IMR-90 (cell line): Measurements from ENCODE around the gene TMUB1. TPM values are rescaled to one million over a fixed set of nuclear protein-coding genes. Genes with fewer than 3 reads are reported as not detected.

Source experiments
- ATAC-seq: fragments of 200-7000 bp; cut with Tn5 transposase; 2 replicates; pipeline ENCODE4 v1.9.1; 2020; ENCODE audit warnings: low read depth, mild to moderate bottlenecking, moderate library complexity
- BruUV-seq: library from RNA; stranded (reverse); fragments of 400-500 nt; replicated peaks from 2 replicates; lab custom pipeline; 2021; lab: Mats Ljungman, UMichigan
- CTCF ChIA-PET: fragments of 300-600 bp; formaldehyde crosslinking; extraction: SDS; loops from one replicate; lab custom pipeline; 2021; ENCODE audit warnings: antibody characterized with exemption; lab: Yijun Ruan, JAX
- POLR2A ChIA-PET: fragments of 300-600 bp; sonication (Branson Sonifier 250); formaldehyde crosslinking; loops from one replicate; lab custom pipeline; 2022; ENCODE audit warnings: antibody characterized with exemption; ENCODE audit not compliant: unreplicated experiment; lab: Charles Lee
- DNase-seq: peaks from one replicate; pipeline ENCODE4 v3.0.0; 2013
- H2AFZ ChIP-seq: replicated peaks from 2 replicates; pipeline ENCODE3; 2013; ENCODE audit warnings: low read length, mild to moderate bottlenecking; ENCODE audit not compliant: poor library complexity
- H2AK5ac ChIP-seq: 2 replicates; pipeline ENCODE4 v1.6.1; 2013; ENCODE audit warnings: low read depth, low read length, inconsistent platforms
- H2AK9ac ChIP-seq: replicated peaks from 2 replicates; pipeline ENCODE3; 2013; ENCODE audit warnings: mild to moderate bottlenecking, low read depth, low read length, moderate library complexity; ENCODE audit not compliant: poor library complexity
- H2BK120ac ChIP-seq: 2 replicates; pipeline ENCODE4 v1.6.1; 2013; ENCODE audit warnings: low read depth, low read length, inconsistent platforms
- H2BK15ac ChIP-seq: 3 replicates; pipeline ENCODE4 v1.6.1; 2013; ENCODE audit warnings: low read depth, low read length, inconsistent platforms
- H2BK20ac ChIP-seq: 2 replicates; pipeline ENCODE4 v1.6.1; 2013; ENCODE audit warnings: low read depth, mild to moderate bottlenecking, inconsistent platforms, low read length, moderate library complexity
- H2BK5ac ChIP-seq: 2 replicates; pipeline ENCODE4 v1.6.1; 2013; ENCODE audit warnings: mild to moderate bottlenecking, low read depth, low read length, inconsistent platforms; ENCODE audit not compliant: poor library complexity, severe bottlenecking
- H3K14ac ChIP-seq: replicated peaks from 2 replicates; pipeline ENCODE4 v1.6.1; 2013; ENCODE audit warnings: low read depth, low read length, inconsistent platforms
- H3K18ac ChIP-seq: 2 replicates; pipeline ENCODE4 v1.6.1; 2013; ENCODE audit warnings: low read depth, low read length, control low read depth
- H3K23ac ChIP-seq: 2 replicates; pipeline ENCODE4 v1.6.1; 2013; ENCODE audit warnings: low read depth, low read length, inconsistent platforms
- H3K27ac ChIP-seq: 2 replicates; pipeline ENCODE4 v1.5.1; 2013; ENCODE audit warnings: mild to moderate bottlenecking, control low read depth, low read length; ENCODE audit not compliant: insufficient read depth
- H3K27me3 ChIP-seq: 2 replicates; pipeline ENCODE4 v1.6.1; 2013; ENCODE audit warnings: low read length; ENCODE audit not compliant: control insufficient read depth, insufficient read depth
- H3K36me3 ChIP-seq: 2 replicates; pipeline ENCODE4 v1.6.1; 2013; ENCODE audit warnings: low read length, mixed read lengths; ENCODE audit not compliant: control insufficient read depth, insufficient read depth
- H3K4ac ChIP-seq: 2 replicates; pipeline ENCODE4 v1.6.1; 2013; ENCODE audit warnings: low read depth, low read length, inconsistent platforms
- H3K4me1 ChIP-seq: 2 replicates; pipeline ENCODE4 v1.6.1; 2013; ENCODE audit warnings: low read length, mixed read lengths; ENCODE audit not compliant: control insufficient read depth, insufficient read depth
- H3K4me2 ChIP-seq: 2 replicates; pipeline ENCODE4 v1.6.1; 2013; ENCODE audit warnings: low read depth, mild to moderate bottlenecking, control low read depth, low read length, moderate library complexity
- H3K4me3 ChIP-seq: 2 replicates; pipeline ENCODE4 v1.5.1; 2013; ENCODE audit warnings: low read depth, mild to moderate bottlenecking, control low read depth, low read length, moderate library complexity; ENCODE audit not compliant: insufficient read depth
- H3K56ac ChIP-seq: 2 replicates; pipeline ENCODE4 v1.6.1; 2013; ENCODE audit warnings: low read length, inconsistent platforms; ENCODE audit not compliant: insufficient read depth; ENCODE audit errors: extremely low read depth
- H3K79me1 ChIP-seq, 2 experiments: 2 replicates each; pipeline ENCODE4 v1.6.1; 2013; ENCODE audit warnings: low read length in 2 of 2, inconsistent platforms in 1 of 2, low read depth in 1 of 2
- H3K9ac ChIP-seq: 2 replicates; pipeline ENCODE4 v1.6.1; 2013; ENCODE audit warnings: low read depth, low read length, control low read depth
- H3K9me1 ChIP-seq: 2 replicates; pipeline ENCODE4 v1.6.1; 2013; ENCODE audit warnings: low read length, inconsistent platforms; ENCODE audit not compliant: insufficient read depth
- H3K9me3 ChIP-seq: 2 replicates; pipeline ENCODE4 v1.6.1; 2013; ENCODE audit warnings: low read length; ENCODE audit not compliant: control insufficient read depth, insufficient read depth
- H4K20me1 ChIP-seq: 2 replicates; pipeline ENCODE4 v1.6.1; 2013; ENCODE audit warnings: low read length, inconsistent platforms; ENCODE audit not compliant: insufficient read depth
- H4K5ac ChIP-seq: 2 replicates; pipeline ENCODE4 v1.6.1; 2013; ENCODE audit warnings: mild to moderate bottlenecking, low read depth, low read length, control low read depth
- H4K8ac ChIP-seq, 2 experiments: 2 replicates each; pipeline ENCODE4 v1.6.1; 2013; ENCODE audit warnings: low read depth in 2 of 2, low read length in 2 of 2, control low read depth in 1 of 2, inconsistent platforms in 1 of 2
- H4K91ac ChIP-seq: 2 replicates; pipeline ENCODE4 v1.6.1; 2013; ENCODE audit warnings: low read depth, low read length, inconsistent platforms; ENCODE audit not compliant: insufficient read depth
- POLR2A ChIP-seq: IDR thresholded peaks from 2 replicates; pipeline ENCODE4 v1.6.1; 2012; ENCODE audit warnings: mild to moderate bottlenecking, low read depth, low read length
- RFX5 ChIP-seq: IDR thresholded peaks from 2 replicates; pipeline ENCODE4 v1.8.0; 2012; ENCODE audit warnings: low read depth, mild to moderate bottlenecking, low read length, moderate library complexity
- SMC3 ChIP-seq: fragments of 150-350 bp; IDR thresholded peaks from 2 replicates; pipeline ENCODE4 v1.6.1; 2016; ENCODE audit warnings: low read depth, mild to moderate bottlenecking, antibody characterized with exemption, low read length, moderate library complexity
- WGBS, 2 experiments: methylation state at CpG; one replicate each; pipeline versions ENCODE4 v1.1.5 to v1.1.7; 2013; ENCODE audit warnings: missing lambda C conversion rate in 2 of 2; ENCODE audit not compliant: insufficient read length in 1 of 2; ENCODE audit errors: extremely low coverage in 2 of 2; 5-methylcytosine and 5-hydroxymethylcytosine counted together
- dilution Hi-C: fragments of 300-500 bp; cut with HindIII; formaldehyde crosslinking; loops from one replicate; pipeline ENCODE4 v1.14.3; 2018; ENCODE audit warnings: low sequenced_read_pairs; ENCODE audit not compliant: unreplicated experiment
- in situ Hi-C: fragments of 300-500 bp; cut with MboI; formaldehyde crosslinking; loops from 3 replicates; pipeline ENCODE4 v1.14.3; 2019; ENCODE audit warnings: low sequenced_read_pairs, inconsistent platforms, mixed read lengths
- intact Hi-C: fragments of 100-400 bp; cut with micrococcal nuclease; formaldehyde crosslinking; loops from 2 replicates; pipeline ENCODE4 v1.10.0; 2022
- polyA plus RNA-seq, 3 experiments: library from polyadenylated mRNA; depleted of rRNA; stranded (reverse); fragments of >200 nt; gene quantifications; 2 replicates each; pipeline ENCODE4 v1.2.3, GENCODE V29; 2012; ENCODE audit warnings: low replicate concordance in 1 of 3
- total RNA-seq: library from RNA; depleted of rRNA; stranded (reverse); fragments of >200 nt; gene quantifications from 2 replicates; pipeline ENCODE4 v1.2.3, GENCODE V29; 2012
- TF ChIP-seq, protein P1 (sequence below): conservative IDR thresholded peaks from 2 replicates; pipeline ENCODE4 v1.5.1; 2012; ENCODE audit warnings: mild to moderate bottlenecking, low read depth, low read length, improper control_type of control experiment
- TF ChIP-seq, protein P2 (sequence below): fragments of 150-350 bp; IDR thresholded peaks from 2 replicates; pipeline ENCODE4 v1.6.1; 2016; ENCODE audit warnings: low read depth, mild to moderate bottlenecking, low read length, moderate library complexity, borderline replicate concordance
- TF ChIP-seq, protein P3 (sequence below): fragments of 150-350 bp; IDR thresholded peaks from 2 replicates; pipeline ENCODE4 v1.6.1; 2017; ENCODE audit warnings: mild to moderate bottlenecking, antibody characterized with exemption, low read length, low read depth

The TMUB1 gene
- total and polyA plus RNA-seq, 2 of the 4 experiments (the other 2 are of a cell fraction): 6.8 to 29.8 TPM

DNA sequence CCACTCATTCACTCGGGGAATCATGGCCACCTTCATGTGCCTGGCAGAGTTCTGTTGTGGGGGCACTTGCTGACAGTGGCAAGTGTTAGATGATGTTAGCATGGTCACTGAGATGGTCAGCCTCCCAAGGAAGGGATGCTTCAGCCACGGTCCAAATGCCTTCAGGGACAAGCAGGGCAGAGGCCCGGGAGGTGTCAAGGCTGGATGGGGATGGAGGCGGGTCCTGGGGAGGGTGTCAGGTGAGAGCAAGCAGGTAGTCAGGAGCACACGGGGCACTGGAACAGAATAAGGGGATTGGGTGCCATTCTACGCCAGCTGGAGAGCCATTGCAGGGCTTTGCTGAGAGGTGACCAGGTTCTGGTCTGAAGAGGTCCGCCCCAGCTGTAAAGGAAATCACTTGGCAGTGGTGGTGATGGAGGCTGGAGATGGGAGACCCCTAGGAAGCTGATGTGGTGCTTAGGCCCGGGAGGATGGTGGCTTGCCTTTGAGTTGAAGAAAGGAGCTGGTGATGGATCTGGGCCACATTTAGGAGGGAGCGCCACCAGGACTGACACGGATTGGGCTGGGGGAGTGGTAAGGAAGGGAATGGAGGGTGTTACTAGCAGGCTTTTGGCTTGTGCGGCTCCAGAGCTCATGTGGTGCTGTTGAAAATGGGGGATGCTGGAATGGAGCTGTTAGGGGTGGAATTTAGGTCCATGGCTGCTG, 27.1 kb upstream of the TMUB1 start:
- Histone ChIP-seq H2AK5ac (peak overlapping the region; percentile 51; the same call in 1 of the 2 replicates), H4K5ac (no peak overlapping the region), H2BK5ac (no peak overlapping the region), H3K14ac (no peak overlapping the region), H2BK20ac (peak overlapping the region; percentile 35; the same call in 1 of the 2 replicates), H3K18ac (no peak overlapping the region), H3K4me2 (no peak overlapping the region), H2BK120ac (0 out of 2 replicates have a peak overlapping the region, but pooled peaks have one; percentile 42), H3K27ac (no peak overlapping the region), H2AFZ (no peak overlapping the region), H3K4me1 (peaks cover 22% of the 10 kb centered on the region), H3K9ac (no peak overlapping the region), H4K20me1 (peaks cover 73% of the 10 kb centered on the region), H3K79me1 (peaks cover 23 to 76% of the 10 kb centered on the region in 2 experiments; a peak in 3 of 4 replicates), H3K4me3 (no peak overlapping the region), H4K91ac (peak overlapping the region; percentile 38; the same call in 1 of the 2 replicates), H3K4ac (peak overlapping the region; percentile 86), H3K27me3 (no peaks in the 10 kb centered on the region), H3K23ac (peak overlapping the region; percentile 63; the same call in 1 of the 2 replicates), H2BK15ac (no peak overlapping the region), H3K9me3 (no peaks in the 10 kb centered on the region), H4K8ac (0 out of 4 replicates have a peak overlapping the region, but pooled peaks of 1 of the 2 experiments have one; percentile 29), H3K36me3 (peaks cover 5% of the 10 kb centered on the region), H3K56ac (no peak overlapping the region), H2AK9ac (peak overlapping the region; percentile 92), H3K9me1 (peaks cover 19% of the 10 kb centered on the region)
- TF ChIP-seq, protein P1, sequence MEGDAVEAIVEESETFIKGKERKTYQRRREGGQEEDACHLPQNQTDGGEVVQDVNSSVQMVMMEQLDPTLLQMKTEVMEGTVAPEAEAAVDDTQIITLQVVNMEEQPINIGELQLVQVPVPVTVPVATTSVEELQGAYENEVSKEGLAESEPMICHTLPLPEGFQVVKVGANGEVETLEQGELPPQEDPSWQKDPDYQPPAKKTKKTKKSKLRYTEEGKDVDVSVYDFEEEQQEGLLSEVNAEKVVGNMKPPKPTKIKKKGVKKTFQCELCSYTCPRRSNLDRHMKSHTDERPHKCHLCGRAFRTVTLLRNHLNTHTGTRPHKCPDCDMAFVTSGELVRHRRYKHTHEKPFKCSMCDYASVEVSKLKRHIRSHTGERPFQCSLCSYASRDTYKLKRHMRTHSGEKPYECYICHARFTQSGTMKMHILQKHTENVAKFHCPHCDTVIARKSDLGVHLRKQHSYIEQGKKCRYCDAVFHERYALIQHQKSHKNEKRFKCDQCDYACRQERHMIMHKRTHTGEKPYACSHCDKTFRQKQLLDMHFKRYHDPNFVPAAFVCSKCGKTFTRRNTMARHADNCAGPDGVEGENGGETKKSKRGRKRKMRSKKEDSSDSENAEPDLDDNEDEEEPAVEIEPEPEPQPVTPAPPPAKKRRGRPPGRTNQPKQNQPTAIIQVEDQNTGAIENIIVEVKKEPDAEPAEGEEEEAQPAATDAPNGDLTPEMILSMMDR: no peak
- TF ChIP-seq POLR2A (no peak), RFX5 (no peak), SMC3 (no peak)
- TF ChIP-seq, protein P2, sequence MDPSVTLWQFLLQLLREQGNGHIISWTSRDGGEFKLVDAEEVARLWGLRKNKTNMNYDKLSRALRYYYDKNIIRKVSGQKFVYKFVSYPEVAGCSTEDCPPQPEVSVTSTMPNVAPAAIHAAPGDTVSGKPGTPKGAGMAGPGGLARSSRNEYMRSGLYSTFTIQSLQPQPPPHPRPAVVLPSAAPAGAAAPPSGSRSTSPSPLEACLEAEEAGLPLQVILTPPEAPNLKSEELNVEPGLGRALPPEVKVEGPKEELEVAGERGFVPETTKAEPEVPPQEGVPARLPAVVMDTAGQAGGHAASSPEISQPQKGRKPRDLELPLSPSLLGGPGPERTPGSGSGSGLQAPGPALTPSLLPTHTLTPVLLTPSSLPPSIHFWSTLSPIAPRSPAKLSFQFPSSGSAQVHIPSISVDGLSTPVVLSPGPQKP: no peak
- TF ChIP-seq, protein P3, sequence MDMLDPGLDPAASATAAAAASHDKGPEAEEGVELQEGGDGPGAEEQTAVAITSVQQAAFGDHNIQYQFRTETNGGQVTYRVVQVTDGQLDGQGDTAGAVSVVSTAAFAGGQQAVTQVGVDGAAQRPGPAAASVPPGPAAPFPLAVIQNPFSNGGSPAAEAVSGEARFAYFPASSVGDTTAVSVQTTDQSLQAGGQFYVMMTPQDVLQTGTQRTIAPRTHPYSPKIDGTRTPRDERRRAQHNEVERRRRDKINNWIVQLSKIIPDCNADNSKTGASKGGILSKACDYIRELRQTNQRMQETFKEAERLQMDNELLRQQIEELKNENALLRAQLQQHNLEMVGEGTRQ: no peak
- no TSS peak for BruUV-seq
- intact Hi-C loops (loop anchor here (2.0 to 5.0 kb wide), 4 partner anchors 98 to 332 kb away; no protein-coding TSS in a partner anchor), dilution Hi-C loops (no loop called here), in situ Hi-C loops (loop anchor here (5.0 to 25.0 kb wide), 2 partner anchors 88 to 323 kb away; partner anchors contain the start of gene ATG9B)
- DNase-seq (no peak), ATAC-seq (no peak)
- 76% methylated on average over 10 of the region's 11 CpGs; no CpG with 5 or more reads in 1 of the 2 experiments for WGBS, 2 experiments
- ChIA-PET CTCF (interaction anchor here (0.6 to 1.7 kb wide), 6 partner anchors 13 to 71 kb away, joined by 3 to 7 read pairs (median 4); no protein-coding TSS in a partner anchor), POLR2A (no interaction called here)
